Thyroid gland (tissue), 4 donors: Measurements from ENCODE around the gene PPP3CB.

ENCODE experiments used
- POLR2A ChIP-seq, 2 donors: fragments of 450-650 bp; IDR thresholded peaks; one replicate each; pipeline ENCODE4 v1.6.1; 2017; ENCODE audit warnings: antibody characterized with exemption in 2 of 2, mild to moderate bottlenecking in 2 of 2, moderate library complexity in 1 of 2
- TF ChIP-seq, protein P1 (sequence below), 6 experiments: fragments of 200-600 bp in 3 of 6; fragments of 450-650 bp in 3 of 6; sonication (generic) in 3 of 6; IDR thresholded peaks; one replicate each; pipeline ENCODE4 v1.5.1; 2016 to 2019; ENCODE audit warnings: antibody characterized with exemption in 6 of 6, mild to moderate bottlenecking in 2 of 6, inconsistent platforms in 1 of 6, moderate library complexity in 1 of 6

- no peak for TF ChIP-seq POLR2A (IDR thresholded peaks at IDR 0.05)
- TF ChIP-seq, protein P1, sequence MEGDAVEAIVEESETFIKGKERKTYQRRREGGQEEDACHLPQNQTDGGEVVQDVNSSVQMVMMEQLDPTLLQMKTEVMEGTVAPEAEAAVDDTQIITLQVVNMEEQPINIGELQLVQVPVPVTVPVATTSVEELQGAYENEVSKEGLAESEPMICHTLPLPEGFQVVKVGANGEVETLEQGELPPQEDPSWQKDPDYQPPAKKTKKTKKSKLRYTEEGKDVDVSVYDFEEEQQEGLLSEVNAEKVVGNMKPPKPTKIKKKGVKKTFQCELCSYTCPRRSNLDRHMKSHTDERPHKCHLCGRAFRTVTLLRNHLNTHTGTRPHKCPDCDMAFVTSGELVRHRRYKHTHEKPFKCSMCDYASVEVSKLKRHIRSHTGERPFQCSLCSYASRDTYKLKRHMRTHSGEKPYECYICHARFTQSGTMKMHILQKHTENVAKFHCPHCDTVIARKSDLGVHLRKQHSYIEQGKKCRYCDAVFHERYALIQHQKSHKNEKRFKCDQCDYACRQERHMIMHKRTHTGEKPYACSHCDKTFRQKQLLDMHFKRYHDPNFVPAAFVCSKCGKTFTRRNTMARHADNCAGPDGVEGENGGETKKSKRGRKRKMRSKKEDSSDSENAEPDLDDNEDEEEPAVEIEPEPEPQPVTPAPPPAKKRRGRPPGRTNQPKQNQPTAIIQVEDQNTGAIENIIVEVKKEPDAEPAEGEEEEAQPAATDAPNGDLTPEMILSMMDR (IDR thresholded peaks at IDR 0.05), result no peak
Measured at GRCh38 chr10:73509695-73510094, 13.9 kb upstream of the PPP3CB start.
